KMS-11 (cell line): ENCODE results near the gene DAD1.

Experiments
- H2AFZ ChIP-seq: fragments of 200-600 bp; sonication (generic); 2 replicates; pipeline ENCODE4 v1.6.1; 2016; ENCODE audit warnings: antibody characterized with exemption, mixed run types, low read depth
- H3K27ac ChIP-seq: fragments of 200-600 bp; sonication (generic); 2 replicates; pipeline ENCODE4 v1.6.1; 2016; ENCODE audit warnings: mild to moderate bottlenecking, mixed run types
- H3K27me3 ChIP-seq: fragments of 200-600 bp; sonication (generic); 2 replicates; pipeline ENCODE4 v1.6.1; 2017; ENCODE audit warnings: mild to moderate bottlenecking, low read depth, mixed run types, moderate library complexity; ENCODE audit not compliant: insufficient read depth
- H3K36me3 ChIP-seq: fragments of 200-600 bp; sonication (generic); 2 replicates; pipeline ENCODE4 v1.6.1; 2017; ENCODE audit warnings: mild to moderate bottlenecking, mixed run types; ENCODE audit not compliant: insufficient read depth
- H3K4me1 ChIP-seq: fragments of 200-600 bp; sonication (generic); 2 replicates; pipeline ENCODE4 v1.6.1; 2016; ENCODE audit warnings: mild to moderate bottlenecking, low read depth, mixed run types; ENCODE audit not compliant: poor library complexity, severe bottlenecking
- H3K4me2 ChIP-seq: fragments of 200-600 bp; sonication (generic); 2 replicates; pipeline ENCODE4 v1.7.0; 2016; ENCODE audit warnings: mild to moderate bottlenecking, mixed run types
- H3K4me3 ChIP-seq: fragments of 200-600 bp; sonication (generic); IDR thresholded peaks from 2 replicates; pipeline ENCODE4 v1.6.1; 2017; ENCODE audit warnings: low read depth, low read length, mixed read lengths; ENCODE audit not compliant: insufficient read depth
- H3K79me2 ChIP-seq: fragments of 200-600 bp; sonication (generic); 2 replicates; pipeline ENCODE4 v1.6.1; 2016; ENCODE audit warnings: low read depth, mixed run types; ENCODE audit not compliant: insufficient read depth
- H3K9ac ChIP-seq: fragments of 200-600 bp; sonication (generic); 2 replicates; pipeline ENCODE4 v1.6.1; 2016; ENCODE audit warnings: mild to moderate bottlenecking, mixed run types
- H4K20me1 ChIP-seq: fragments of 200-600 bp; sonication (generic); 2 replicates; pipeline ENCODE4 v1.6.1; 2016; ENCODE audit warnings: mild to moderate bottlenecking, mixed run types; ENCODE audit not compliant: insufficient read depth
- CTCF ChIP-seq: fragments of 200-600 bp; sonication (generic); conservative IDR thresholded peaks from 2 replicates; pipeline ENCODE4 v1.6.1; 2017; ENCODE audit warnings: low read depth, mild to moderate bottlenecking, antibody characterized with exemption, low read length, moderate library complexity, mixed read lengths

The DAD1 gene

GRCh38 chr14:22526218-22526617 is 62.8 kb downstream of the DAD1 start:
- no peak overlapping the region for H3K27ac ChIP-seq
- TF ChIP-seq CTCF, result no peak
- no peaks in the 10 kb centered on the region for H3K27me3 ChIP-seq
- H3K36me3 ChIP-seq, result no peaks in the 10 kb centered on the region
- no peaks in the 10 kb centered on the region for H4K20me1 ChIP-seq
- H3K4me1 ChIP-seq, result peaks cover 5% of the 10 kb centered on the region
- H3K4me3 ChIP-seq, result no peak overlapping the region
- no peaks in the 10 kb centered on the region for H3K79me2 ChIP-seq
- no peak overlapping the region for H3K4me2 ChIP-seq
- no peak overlapping the region for H3K9ac ChIP-seq
- H2AFZ ChIP-seq, result no peak overlapping the region

GRCh38 chr14:22524784-22525161 is 64.3 kb downstream of the DAD1 start:
- Histone ChIP-seq H3K36me3 (no peaks in the 10 kb centered on the region), H2AFZ (no peak overlapping the region)
- TF ChIP-seq CTCF, result no peak

GRCh38 chr14:22524115-22524783 is 64.8 kb downstream of the DAD1 start:
- Histone ChIP-seq H2AFZ (no peak overlapping the region), H3K79me2 (no peaks in the 10 kb centered on the region), H3K4me3 (no peak overlapping the region), H3K36me3 (no peaks in the 10 kb centered on the region), H3K4me1 (peaks cover 5% of the 10 kb centered on the region), H3K9ac (no peak overlapping the region), H3K4me2 (no peak overlapping the region), H3K27ac (no peak overlapping the region), H4K20me1 (no peaks in the 10 kb centered on the region), H3K27me3 (no peaks in the 10 kb centered on the region)
- no peak for TF ChIP-seq CTCF

More at GRCh38 chr14:22524784-22525161, 64.3 kb downstream of the DAD1 start:
- Histone ChIP-seq H3K4me1 (peaks cover 5% of the 10 kb centered on the region), H3K4me3 (no peak overlapping the region), H3K9ac (no peak overlapping the region), H3K79me2 (no peaks in the 10 kb centered on the region), H3K27me3 (no peaks in the 10 kb centered on the region), H4K20me1 (no peaks in the 10 kb centered on the region), H3K27ac (no peak overlapping the region), H3K4me2 (no peak overlapping the region)

- no peak overlapping the region for H3K9ac ChIP-seq
- no peak for TF ChIP-seq CTCF
- no peaks in the 10 kb centered on the region for H4K20me1 ChIP-seq
- no peaks in the 10 kb centered on the region for H3K36me3 ChIP-seq
- no peak overlapping the region for H2AFZ ChIP-seq
- H3K4me3 ChIP-seq, result no peak overlapping the region
- no peak overlapping the region for H3K4me2 ChIP-seq
- no peaks in the 10 kb centered on the region for H3K27me3 ChIP-seq
- H3K4me1 ChIP-seq, result peaks cover 5% of the 10 kb centered on the region
- no peak overlapping the region for H3K27ac ChIP-seq
- no peaks in the 10 kb centered on the region for H3K79me2 ChIP-seq
These were observed 65.7 kb downstream of the DAD1 start for GRCh38 chr14:22523283-22523682.
